H1 (cell line): ENCODE data around the gene ZNF441. TPM values are rescaled to one million over a fixed set of nuclear protein-coding genes. Genes with fewer than 3 reads are reported as not detected.

Experiments used
- CTCF ChIA-PET: fragments of 300-600 bp; sonication (Branson Sonifier 250); formaldehyde crosslinking; loops from one replicate; lab custom pipeline; 2021; ENCODE audit not compliant: partially characterized antibody; lab: Charles Lee
- POLR2A ChIA-PET: fragments of 300-600 bp; sonication (Branson Sonifier 250); formaldehyde crosslinking; loops from one replicate; lab custom pipeline; 2021; ENCODE audit warnings: inconsistent platforms; ENCODE audit not compliant: partially characterized antibody; lab: Charles Lee
- DNase-seq, 2 experiments: peaks; one replicate each; pipeline versions ENCODE4 v3.0.0 to v3.0.0-alpha.2; 2010 to 2022; ENCODE audit warnings: low spot score in 2 of 2, low read depth in 1 of 2, mixed read lengths in 1 of 2
- FAIRE-seq: peaks from 2 replicates; lab custom pipeline; 2011; peaks lifted over from hg19 to GRCh38; lab: Jason Lieb, UNC
- H2AFZ ChIP-seq: 2 replicates; pipeline ENCODE4 v1.8.1; 2012; ENCODE audit warnings: low read length, inconsistent platforms
- H2AK5ac ChIP-seq: 2 replicates; pipeline ENCODE4 v1.6.1; 2013; ENCODE audit warnings: low read depth, low read length
- H2BK120ac ChIP-seq: replicated peaks from 2 replicates; pipeline ENCODE3; 2013; ENCODE audit warnings: low read depth, low read length, inconsistent platforms
- H2BK12ac ChIP-seq: 2 replicates; pipeline ENCODE4 v1.6.1; 2013; ENCODE audit warnings: low read depth, low read length
- H2BK15ac ChIP-seq: 2 replicates; pipeline ENCODE4 v1.6.1; 2013; ENCODE audit warnings: low read length
- H2BK20ac ChIP-seq: 2 replicates; pipeline ENCODE4 v1.6.1; 2013; ENCODE audit warnings: low read length
- H2BK5ac ChIP-seq: 2 replicates; pipeline ENCODE4 v1.6.1; 2013; ENCODE audit warnings: low read depth, low read length
- H3K14ac ChIP-seq: 2 replicates; pipeline ENCODE4 v1.6.1; 2013; ENCODE audit warnings: inconsistent platforms; ENCODE audit not compliant: insufficient read length
- H3K18ac ChIP-seq: 2 replicates; pipeline ENCODE4 v1.6.1; 2013; ENCODE audit warnings: low read length; ENCODE audit errors: extremely low read depth
- H3K23ac ChIP-seq: 2 replicates; pipeline ENCODE4 v1.6.1; 2013; ENCODE audit warnings: inconsistent platforms; ENCODE audit not compliant: insufficient read length
- H3K23me2 ChIP-seq: 2 replicates; pipeline ENCODE4 v1.6.1; 2013; ENCODE audit warnings: low read depth, low read length
- H3K27ac ChIP-seq: 2 replicates; pipeline ENCODE4 v1.6.1; 2011; ENCODE audit warnings: low read depth, low read length, inconsistent platforms
- H3K27me3 ChIP-seq, 4 experiments: replicated peaks in 1 of 4; 1 replicate in 1 of 4; 2 replicates in 3 of 4; pipeline versions ENCODE4 v1.6.1 to v1.8.1; 2011 to 2013; ENCODE audit warnings: low read length in 3 of 4, mild to moderate bottlenecking in 3 of 4, inconsistent platforms in 2 of 4, mixed read lengths in 2 of 4, moderate library complexity in 1 of 4; ENCODE audit not compliant: control insufficient read depth in 3 of 4, insufficient read depth in 3 of 4; ENCODE audit errors: extremely low read depth in 1 of 4
- H3K36me3 ChIP-seq, 4 experiments: 2 replicates each; pipeline versions ENCODE4 v1.6.1 to v1.8.1; 2011 to 2013; ENCODE audit warnings: mild to moderate bottlenecking in 4 of 4, low read length in 3 of 4, moderate library complexity in 2 of 4, control low read depth in 1 of 4, inconsistent platforms in 1 of 4; ENCODE audit not compliant: insufficient read depth in 4 of 4, control insufficient read depth in 2 of 4
- H3K4ac ChIP-seq: replicated peaks from 2 replicates; pipeline ENCODE3; 2013; ENCODE audit warnings: low read length, low read depth, mixed read lengths, inconsistent platforms; ENCODE audit not compliant: insufficient read length
- H3K4me1 ChIP-seq, 4 experiments: replicated peaks in 1 of 4; 1 replicate in 1 of 4; 2 replicates in 3 of 4; pipeline versions ENCODE4 v1.6.1 to v1.8.1; 2011 to 2013; ENCODE audit warnings: low read length in 3 of 4, inconsistent platforms in 2 of 4, mixed read lengths in 1 of 4; ENCODE audit not compliant: insufficient read depth in 4 of 4, control insufficient read depth in 3 of 4
- H3K4me2 ChIP-seq, 2 experiments: 2 replicates each; pipeline versions ENCODE4 v1.6.1 to v1.8.1; 2011 to 2013; ENCODE audit warnings: low read depth in 2 of 2, low read length in 2 of 2, control low read depth in 1 of 2, inconsistent platforms in 1 of 2, mild to moderate bottlenecking in 1 of 2; ENCODE audit not compliant: insufficient read depth in 1 of 2
- H3K4me3 ChIP-seq, 4 experiments: fragments of 200-600, 300-600 bp in 1 of 4; sonication (generic), shearing (Covaris generic), sonication (Bioruptor Twin) in 1 of 4; 2 replicates each; pipeline versions ENCODE4 v1.5.1 to v1.8.1; 2011 to 2016; ENCODE audit warnings: low read length in 4 of 4, low read depth in 3 of 4, control low read depth in 2 of 4, inconsistent platforms in 2 of 4, mild to moderate bottlenecking in 2 of 4, mixed read lengths in 1 of 4, moderate library complexity in 1 of 4; ENCODE audit not compliant: insufficient read depth in 2 of 4; ENCODE audit errors: extremely low read depth in 1 of 4
- H3K56ac ChIP-seq: replicated peaks from 2 replicates; pipeline ENCODE3; 2013; ENCODE audit warnings: low read depth, mild to moderate bottlenecking, mixed read lengths, low read length, inconsistent platforms; ENCODE audit not compliant: insufficient read length
- H3K79me1 ChIP-seq: 2 replicates; pipeline ENCODE4 v1.6.1; 2013; ENCODE audit warnings: low read depth, low read length, control low read depth
- H3K79me2 ChIP-seq, 2 experiments: 2 replicates each; pipeline versions ENCODE4 v1.6.1 to v1.8.1; 2012 to 2013; ENCODE audit warnings: low read length in 2 of 2, mild to moderate bottlenecking in 2 of 2, inconsistent platforms in 1 of 2; ENCODE audit not compliant: insufficient read depth in 2 of 2, control insufficient read depth in 1 of 2
- H3K9ac ChIP-seq, 4 experiments: replicated peaks in 1 of 4; 1 replicate in 1 of 4; 2 replicates in 3 of 4; pipeline versions ENCODE4 v1.6.1 to v1.8.1; 2011 to 2013; ENCODE audit warnings: low read depth in 3 of 4, low read length in 3 of 4, control low read depth in 2 of 4, mild to moderate bottlenecking in 2 of 4, moderate library complexity in 2 of 4, inconsistent platforms in 1 of 4; ENCODE audit errors: extremely low read depth in 1 of 4
- H3K9me3 ChIP-seq, 2 experiments: 2 replicates each; pipeline versions ENCODE4 v1.6.1 to v1.8.1; 2012 to 2013; ENCODE audit warnings: mild to moderate bottlenecking in 2 of 2, moderate library complexity in 2 of 2, control low read depth in 1 of 2, inconsistent platforms in 1 of 2, low read depth in 1 of 2, low read length in 1 of 2, mixed read lengths in 1 of 2; ENCODE audit not compliant: insufficient read depth in 2 of 2
- H4K20me1 ChIP-seq, 2 experiments: replicated peaks in 1 of 2; 2 replicates each; pipeline versions ENCODE3 to v1.8.1; 2011 to 2013; ENCODE audit warnings: inconsistent platforms in 2 of 2, low read length in 2 of 2, mild to moderate bottlenecking in 1 of 2; ENCODE audit not compliant: insufficient read depth in 2 of 2, control insufficient read depth in 1 of 2
- H4K5ac ChIP-seq: 2 replicates; pipeline ENCODE4 v1.6.1; 2013; ENCODE audit warnings: low read length, low read depth, mixed read lengths, inconsistent platforms; ENCODE audit not compliant: insufficient read length
- H4K8ac ChIP-seq: 2 replicates; pipeline ENCODE4 v1.8.0; 2013; ENCODE audit warnings: mild to moderate bottlenecking, moderate library complexity, low read length, inconsistent platforms; ENCODE audit not compliant: insufficient read depth; ENCODE audit errors: extremely low read depth
- H4K91ac ChIP-seq: replicated peaks from 2 replicates; pipeline ENCODE3; 2013; ENCODE audit warnings: low read length, mixed read lengths, inconsistent platforms; ENCODE audit not compliant: insufficient read length
- CEBPB ChIP-seq: IDR thresholded peaks from 2 replicates; pipeline ENCODE4 v1.6.1; 2012; ENCODE audit warnings: low read depth, low read length
- CHD1 ChIP-seq: IDR thresholded peaks from 2 replicates; pipeline ENCODE4 v1.6.1; 2012; ENCODE audit warnings: low read depth, low read length, improper control_type of control experiment
- CTBP2 ChIP-seq: IDR thresholded peaks from 2 replicates; pipeline ENCODE4 v1.7.0; 2011; ENCODE audit warnings: borderline replicate concordance, mild to moderate bottlenecking, moderate library complexity, mixed read lengths, low read length; ENCODE audit not compliant: insufficient read depth, insufficient read length
- EGR1 ChIP-seq: IDR thresholded peaks from 2 replicates; pipeline ENCODE4 v1.6.1; 2011; ENCODE audit warnings: low read depth, low read length, borderline replicate concordance
- HDAC2 ChIP-seq, 2 experiments: fragments of 300-600 bp in 1 of 2; sonication (generic) in 1 of 2; IDR thresholded peaks; 2 replicates each; pipeline ENCODE4 v1.6.1; 2011 to 2012; ENCODE audit warnings: low read depth in 2 of 2, low read length in 2 of 2, mild to moderate bottlenecking in 2 of 2, moderate library complexity in 2 of 2, borderline replicate concordance in 1 of 2, inconsistent platforms in 1 of 2
- KDM1A ChIP-seq: fragments of 200-600, 300-600 bp; sonication (generic); IDR thresholded peaks from 2 replicates; pipeline ENCODE4 v1.7.1; 2016; ENCODE audit warnings: mild to moderate bottlenecking, low read length, borderline replicate concordance
- MAFK ChIP-seq: IDR thresholded peaks from 2 replicates; pipeline ENCODE4 v1.6.1; 2012; ENCODE audit warnings: low read depth, mild to moderate bottlenecking, improper control_type of control experiment, low read length
- POLR2A ChIP-seq, 2 experiments: IDR thresholded peaks; 1 replicate in 1 of 2; 2 replicates in 1 of 2; pipeline ENCODE4 v1.6.1; 2011; ENCODE audit warnings: low read depth in 2 of 2, low read length in 2 of 2, mild to moderate bottlenecking in 2 of 2; ENCODE audit errors: control extremely low read depth in 1 of 2
- POU5F1 ChIP-seq: IDR thresholded peaks from 2 replicates; pipeline ENCODE4 v1.6.1; 2011; ENCODE audit warnings: low read depth, mild to moderate bottlenecking, low read length, moderate library complexity
- TAF1 ChIP-seq: IDR thresholded peaks from 2 replicates; pipeline ENCODE4 v1.6.1; 2011; ENCODE audit warnings: mild to moderate bottlenecking, low read depth, low read length
- whole genome bisulfite sequencing, 2 experiments: shearing (Covaris generic) in 1 of 2; methylation state at CpG; one replicate each; pipeline versions ENCODE4 v1.1.6 to v1.1.7; 2013 to 2015; ENCODE audit warnings: low lambda C conversion rate in 2 of 2, mixed read lengths in 2 of 2, inconsistent platforms in 1 of 2, low coverage in 1 of 2, missing lambda C conversion rate in 1 of 2; ENCODE audit not compliant: insufficient replicate concordance in 2 of 2, insufficient coverage in 1 of 2, insufficient read length in 1 of 2; ENCODE audit errors: extremely low coverage in 1 of 2, missing lambda C conversion rate in 1 of 2; 5-methylcytosine and 5-hydroxymethylcytosine counted together
- polyA plus RNA-seq, 7 experiments: library from polyadenylated mRNA; depleted of rRNA in 3 of 7; stranded (reverse) in 5 of 7; unstranded in 2 of 7; fragments of >200 nt in 5 of 7; fragments of 200-250 nt in 2 of 7; gene quantifications; 1 replicate in 5 of 7; 2 replicates in 1 of 7; 4 replicates in 1 of 7; pipeline versions ENCODE4 v1.2.1 to v1.2.3, GENCODE V29; 2011 to 2013; ENCODE audit warnings: missing spikeins in 2 of 7, mixed read lengths in 2 of 7
- total RNA-seq: library from RNA; stranded (reverse); fragmentation: NEBNext Ultra II Directional; extraction: Animal tissue kit (Norgen Biotek cat#: 25700); gene quantifications from 2 replicates; pipeline ENCODE4 v1.2.1, GENCODE V29; 2021
- TF ChIP-seq, protein P1 (sequence below): IDR thresholded peaks from 2 replicates; pipeline ENCODE4 v1.6.1; 2012; ENCODE audit warnings: inconsistent platforms
- TF ChIP-seq, protein P2 (sequence below), 3 experiments: IDR thresholded peaks; 1 replicate in 2 of 3; 2 replicates in 1 of 3; pipeline versions ENCODE4 v1.5.1 to v1.6.1; 2011; ENCODE audit warnings: low read length in 3 of 3, mild to moderate bottlenecking in 3 of 3, inconsistent platforms in 2 of 3, low read depth in 1 of 3, moderate library complexity in 1 of 3; ENCODE audit not compliant: insufficient read depth in 1 of 3; ENCODE audit errors: control extremely low read depth in 1 of 3

ZNF441 gene
- total and polyA plus RNA-seq, 2 of the 8 experiments (the other 6 are each of a cell fraction or from before 2014, with no cell fraction given) = 0.09 to 0.48 TPM

DNA sequence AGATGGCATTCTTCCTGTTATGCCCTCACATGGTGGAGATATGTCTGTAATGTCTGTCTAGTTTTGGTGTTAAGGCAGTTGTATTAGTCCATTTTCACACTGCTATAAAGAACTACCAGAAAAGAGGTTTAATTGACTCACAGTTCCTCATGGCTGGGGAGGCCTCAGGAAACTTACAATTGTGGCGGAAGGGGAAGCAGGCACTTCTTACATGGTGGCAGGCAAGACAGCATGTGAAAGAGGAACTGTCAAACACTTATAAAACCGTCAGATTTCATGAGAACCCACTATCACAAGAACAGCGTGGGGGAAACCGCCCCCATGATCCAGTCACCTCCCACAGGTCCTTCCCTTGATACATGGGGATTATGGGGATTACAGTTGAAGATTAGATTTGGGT is 3.2 kb downstream of the ZNF441 start:
- Histone ChIP-seq H2AK5ac (no peak overlapping the region), H3K4me1 (no peaks in the 10 kb centered on the region), H3K79me2 (no peaks in the 10 kb centered on the region), H3K27ac (no peak overlapping the region), H2BK15ac (no peak overlapping the region), H2AFZ (no peak overlapping the region), H4K91ac (no peak overlapping the region), H3K27me3 (peaks cover 3 to 20% (median 15%) of the 10 kb centered on the region in 4 experiments), H3K23ac (no peak overlapping the region), H3K18ac (no peak overlapping the region), H3K4me3 (no peak overlapping the region), H3K36me3 (no peaks in the 10 kb centered on the region), H3K9me3 (peaks cover 7 to 18% of the 10 kb centered on the region in 2 experiments; a peak in 3 of 4 replicates), H4K8ac (no peak overlapping the region), H3K79me1 (no peaks in the 10 kb centered on the region), H4K5ac (no peak overlapping the region), H4K20me1 (no peaks in the 10 kb centered on the region), H3K4ac (no peak overlapping the region), H3K4me2 (no peak overlapping the region), H3K14ac (no peak overlapping the region), H2BK12ac (no peak overlapping the region), H3K56ac (no peak overlapping the region), H3K9ac (no peak overlapping the region), H2BK120ac (no peak overlapping the region), H2BK20ac (no peak overlapping the region), H2BK5ac (no peak overlapping the region), H3K23me2 (no peaks in the 10 kb centered on the region)
- DNase-seq (no peak), FAIRE-seq (no peak)
- ChIA-PET POLR2A (no interaction called here), CTCF (no interaction called here)
- WGBS, 2 experiments = 90% methylated on average over 4 of the region's 4 CpGs; no CpG with 5 or more reads in 1 of the 2 experiments
- TF ChIP-seq KDM1A (no peak), CHD1 (no peak), EGR1 (no peak), POU5F1 (no peak), HDAC2 (IDR thresholded peaks at IDR 0.05; ENCODE audit: borderline replicate concordance in 1 of 2, low read depth in 2 of 2, low read length in 2 of 2) (no peak), TAF1 (no peak), POLR2A (IDR thresholded peaks at IDR 0.05; ENCODE audit: control extremely low read depth in 1 of 2, low read depth in 2 of 2, low read length in 2 of 2) (no peak), MAFK (no peak), CEBPB (no peak), CTBP2 (no peak)
- TF ChIP-seq, protein P1, sequence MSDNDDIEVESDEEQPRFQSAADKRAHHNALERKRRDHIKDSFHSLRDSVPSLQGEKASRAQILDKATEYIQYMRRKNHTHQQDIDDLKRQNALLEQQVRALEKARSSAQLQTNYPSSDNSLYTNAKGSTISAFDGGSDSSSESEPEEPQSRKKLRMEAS = no peak
- TF ChIP-seq, protein P2, sequence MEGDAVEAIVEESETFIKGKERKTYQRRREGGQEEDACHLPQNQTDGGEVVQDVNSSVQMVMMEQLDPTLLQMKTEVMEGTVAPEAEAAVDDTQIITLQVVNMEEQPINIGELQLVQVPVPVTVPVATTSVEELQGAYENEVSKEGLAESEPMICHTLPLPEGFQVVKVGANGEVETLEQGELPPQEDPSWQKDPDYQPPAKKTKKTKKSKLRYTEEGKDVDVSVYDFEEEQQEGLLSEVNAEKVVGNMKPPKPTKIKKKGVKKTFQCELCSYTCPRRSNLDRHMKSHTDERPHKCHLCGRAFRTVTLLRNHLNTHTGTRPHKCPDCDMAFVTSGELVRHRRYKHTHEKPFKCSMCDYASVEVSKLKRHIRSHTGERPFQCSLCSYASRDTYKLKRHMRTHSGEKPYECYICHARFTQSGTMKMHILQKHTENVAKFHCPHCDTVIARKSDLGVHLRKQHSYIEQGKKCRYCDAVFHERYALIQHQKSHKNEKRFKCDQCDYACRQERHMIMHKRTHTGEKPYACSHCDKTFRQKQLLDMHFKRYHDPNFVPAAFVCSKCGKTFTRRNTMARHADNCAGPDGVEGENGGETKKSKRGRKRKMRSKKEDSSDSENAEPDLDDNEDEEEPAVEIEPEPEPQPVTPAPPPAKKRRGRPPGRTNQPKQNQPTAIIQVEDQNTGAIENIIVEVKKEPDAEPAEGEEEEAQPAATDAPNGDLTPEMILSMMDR (IDR thresholded peaks at IDR 0.05; ENCODE audit: control extremely low read depth in 1 of 3, insufficient read depth in 1 of 3, low read depth in 1 of 3, low read length in 3 of 3) = no peak
